CD4-positive, alpha-beta T cell treated with Interleukin-6 for 4 hours (primary cell): ENCODE results near the gene C10orf95.

Experiments used
- DNase-seq: peaks from one replicate; pipeline ENCODE4 v3.0.0-alpha.2; 2020; ENCODE audit warnings: mixed read lengths

The C10orf95 gene

DNA sequence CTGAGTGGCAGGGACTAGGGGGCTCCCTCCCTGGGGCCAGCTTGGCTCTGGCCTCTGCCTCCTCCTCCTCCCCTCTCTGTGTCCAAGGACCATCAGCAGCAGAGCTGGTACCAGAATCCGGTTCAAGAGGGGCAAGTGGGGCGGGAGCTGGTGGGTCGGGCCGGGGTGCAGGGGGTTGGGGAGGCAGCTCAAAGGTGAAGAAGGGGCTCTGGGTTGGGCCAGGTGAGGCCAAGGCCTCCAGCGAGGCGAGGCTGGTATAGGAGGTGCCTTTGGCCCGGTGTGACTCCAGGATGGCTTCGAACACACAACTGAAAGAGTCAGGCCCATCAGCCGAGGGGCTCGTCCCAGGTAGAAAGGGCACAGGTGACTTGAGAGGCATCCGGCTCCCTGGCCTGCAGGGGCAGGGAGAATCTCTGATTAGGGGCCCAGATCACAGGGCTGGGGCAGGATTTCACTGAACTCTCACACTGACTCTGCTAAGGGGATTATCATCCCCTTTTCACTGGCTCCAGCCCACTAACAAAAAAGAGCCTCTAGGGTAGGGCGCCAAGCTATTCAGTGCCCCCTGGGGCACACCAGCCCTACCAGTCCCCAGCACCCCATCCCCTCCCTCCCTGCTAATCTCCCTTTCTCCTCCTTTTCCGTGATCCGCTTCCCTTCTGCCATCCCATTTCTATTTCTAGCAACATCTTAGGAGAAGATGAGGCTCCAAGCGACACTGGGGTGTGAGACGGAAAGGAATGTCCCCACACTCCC, 37.4 kb downstream of the C10orf95 start:
- no peak for DNase-seq

DNA sequence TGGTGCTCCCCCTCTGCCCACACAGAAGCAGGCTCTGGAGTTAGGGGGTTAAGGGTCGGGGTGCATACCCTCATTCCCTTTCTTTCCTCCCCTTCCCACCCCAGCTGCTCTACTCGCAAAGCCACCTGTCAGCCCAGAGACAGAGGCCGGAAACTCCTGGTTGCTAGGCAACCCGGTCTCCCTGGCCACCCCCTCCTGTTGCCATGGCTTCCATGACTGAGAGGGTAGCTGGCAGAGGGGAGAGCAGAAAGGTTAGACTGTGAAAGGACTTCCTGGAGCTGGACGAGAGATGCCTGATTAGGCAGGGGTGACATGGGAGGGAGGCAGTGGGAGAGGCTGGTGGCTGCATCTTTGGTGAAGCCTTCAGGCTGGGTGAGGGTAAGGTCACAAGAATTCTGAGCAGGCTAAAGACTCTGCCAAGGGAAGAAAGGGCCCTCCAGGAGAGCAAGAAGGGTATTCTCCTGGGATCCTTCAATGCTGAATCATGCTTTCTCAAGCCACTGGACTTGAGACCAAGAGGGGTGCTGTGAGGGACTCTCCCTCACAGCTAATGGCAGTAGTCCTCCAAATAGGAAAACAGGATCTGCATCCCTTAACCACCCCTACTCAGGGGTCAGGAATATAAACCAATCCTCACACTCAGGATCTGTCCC, 38.2 kb downstream of the C10orf95 start:
- DNase-seq, result peak; percentile 57

DNA sequence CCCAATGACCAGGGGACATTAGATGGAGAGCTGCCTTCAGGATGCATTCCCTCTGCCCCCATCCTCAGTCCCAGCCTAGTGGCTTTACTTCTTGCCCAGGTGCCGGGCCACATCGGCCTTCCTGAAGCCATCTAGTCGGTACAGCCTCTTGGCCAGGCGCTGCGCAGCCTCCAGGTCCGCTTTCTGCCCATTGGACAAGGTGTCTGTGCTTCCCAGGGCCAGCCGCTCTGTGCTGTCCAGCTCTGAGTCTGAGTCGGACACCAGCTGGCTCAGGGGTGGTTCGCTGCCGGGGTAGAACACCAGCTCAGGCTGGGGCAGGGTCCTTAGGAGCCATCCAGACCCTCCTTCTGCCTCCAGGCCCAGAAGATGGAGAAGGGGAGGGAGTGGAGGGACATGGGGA, 39.0 kb downstream of the C10orf95 start:
- no peak for DNase-seq

DNA sequence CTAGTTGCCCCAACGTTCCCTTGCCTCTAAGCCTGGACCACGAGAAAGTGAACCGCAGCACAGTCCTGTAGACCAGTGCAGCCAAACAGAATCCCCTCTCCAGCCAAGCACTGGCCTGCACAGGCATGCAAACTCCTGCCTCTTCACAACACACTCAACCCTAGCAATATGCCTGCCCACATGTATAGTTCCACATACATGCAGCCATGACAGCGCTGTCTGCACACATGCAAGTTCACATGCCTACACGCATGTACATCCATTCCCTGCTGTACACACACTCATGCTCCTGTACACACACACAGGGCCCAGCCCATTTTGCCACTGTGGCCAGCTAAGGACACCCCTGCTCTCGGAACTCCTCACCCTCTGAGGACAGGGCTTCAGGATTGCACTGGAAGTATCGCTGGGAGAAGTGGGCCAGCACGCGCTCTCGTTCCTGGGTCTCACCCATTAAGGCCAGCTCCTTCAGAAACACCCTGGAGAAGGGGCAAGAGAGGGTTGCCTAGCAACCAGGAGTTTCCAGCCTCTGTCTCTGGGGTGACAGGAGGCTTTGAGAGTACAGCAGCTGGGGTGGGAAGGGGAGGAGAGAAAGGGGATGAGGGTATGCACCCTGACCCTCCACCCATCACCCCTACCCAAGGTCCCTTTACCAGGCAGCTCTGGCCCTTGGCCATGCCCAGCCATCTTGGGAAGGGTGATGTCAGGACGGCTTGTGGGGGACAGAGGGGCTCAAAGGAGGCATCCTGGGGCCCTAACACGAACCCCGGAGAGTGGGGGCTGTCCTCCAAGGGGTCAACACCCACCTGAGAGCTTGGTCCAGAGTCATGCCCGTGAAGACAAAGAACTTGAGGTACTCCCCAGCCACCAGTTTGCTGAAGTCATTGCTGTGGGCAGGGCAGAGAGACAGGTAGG, 39.7 kb downstream of the C10orf95 start:
- DNase-seq, result no peak

DNA sequence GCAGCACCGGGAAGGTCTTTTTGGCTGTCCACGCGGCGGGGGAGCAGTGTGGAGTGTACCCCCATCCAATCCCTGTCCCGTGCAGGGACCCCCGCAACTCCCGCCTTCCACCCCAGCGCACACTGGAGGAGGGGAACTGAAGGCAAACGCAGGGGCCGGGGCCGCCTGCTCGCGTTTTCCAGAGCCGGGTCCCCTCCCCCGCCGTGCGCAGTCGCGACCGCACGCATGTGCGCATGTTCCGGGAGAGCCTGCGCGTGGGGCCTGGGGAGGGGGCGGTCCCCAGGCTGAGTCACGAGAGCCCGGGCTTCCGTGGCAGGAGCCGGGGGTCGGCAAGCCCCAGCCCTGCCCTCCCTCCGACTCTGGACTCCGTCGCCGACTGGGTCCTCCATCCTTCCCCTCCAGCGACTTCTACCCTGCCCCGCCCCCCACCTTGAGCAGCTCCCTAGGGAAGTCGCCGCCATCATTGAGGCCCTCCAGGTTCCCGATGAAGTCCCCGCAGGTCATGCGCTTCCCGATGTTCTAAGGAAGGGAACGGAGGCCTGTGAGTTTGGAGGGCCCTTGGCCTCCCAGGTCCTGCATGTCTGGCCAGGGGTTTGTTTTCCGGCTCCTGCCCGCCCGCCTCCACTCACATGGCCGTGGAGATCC, 40.8 kb downstream of the C10orf95 start:
- peak; percentile 85 for DNase-seq

DNA sequence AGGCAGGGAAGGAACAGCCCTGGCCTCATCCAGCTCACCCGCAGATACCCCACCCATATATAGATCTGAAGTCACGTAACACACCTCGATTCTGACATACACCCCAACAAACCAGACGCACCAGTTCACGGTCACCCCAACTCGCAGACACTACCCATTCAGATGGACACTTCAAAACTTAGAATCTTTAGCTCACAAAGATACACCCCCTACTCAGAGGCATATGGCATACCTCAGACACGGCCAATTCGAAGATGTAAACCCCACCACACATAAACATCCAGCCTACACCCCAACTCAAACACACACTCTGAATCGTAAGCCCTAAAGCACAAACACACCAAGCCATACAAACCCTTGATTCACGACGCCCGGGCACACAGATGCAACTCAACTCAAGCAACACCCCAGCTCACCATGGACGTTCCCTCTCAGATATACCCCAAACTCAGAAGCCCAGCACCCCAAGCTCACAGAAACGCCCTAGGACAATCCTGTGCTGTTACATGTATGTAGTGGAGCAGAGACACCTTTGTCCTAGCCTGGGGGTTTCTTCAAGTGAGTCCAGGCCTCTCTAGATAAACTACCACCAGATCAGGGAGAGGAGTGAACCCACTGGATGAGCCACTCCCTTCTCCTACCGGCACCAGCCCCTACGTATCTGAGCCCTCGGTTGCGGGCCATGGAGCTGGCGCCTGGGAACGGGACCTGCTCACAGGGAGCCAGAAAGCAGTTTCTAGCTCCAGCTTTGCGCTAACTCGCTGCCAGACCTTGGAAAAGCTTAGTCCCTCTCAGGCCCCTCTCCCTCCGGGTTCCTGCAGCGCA, 41.5 kb downstream of the C10orf95 start:
- DNase-seq, result no peak

DNA sequence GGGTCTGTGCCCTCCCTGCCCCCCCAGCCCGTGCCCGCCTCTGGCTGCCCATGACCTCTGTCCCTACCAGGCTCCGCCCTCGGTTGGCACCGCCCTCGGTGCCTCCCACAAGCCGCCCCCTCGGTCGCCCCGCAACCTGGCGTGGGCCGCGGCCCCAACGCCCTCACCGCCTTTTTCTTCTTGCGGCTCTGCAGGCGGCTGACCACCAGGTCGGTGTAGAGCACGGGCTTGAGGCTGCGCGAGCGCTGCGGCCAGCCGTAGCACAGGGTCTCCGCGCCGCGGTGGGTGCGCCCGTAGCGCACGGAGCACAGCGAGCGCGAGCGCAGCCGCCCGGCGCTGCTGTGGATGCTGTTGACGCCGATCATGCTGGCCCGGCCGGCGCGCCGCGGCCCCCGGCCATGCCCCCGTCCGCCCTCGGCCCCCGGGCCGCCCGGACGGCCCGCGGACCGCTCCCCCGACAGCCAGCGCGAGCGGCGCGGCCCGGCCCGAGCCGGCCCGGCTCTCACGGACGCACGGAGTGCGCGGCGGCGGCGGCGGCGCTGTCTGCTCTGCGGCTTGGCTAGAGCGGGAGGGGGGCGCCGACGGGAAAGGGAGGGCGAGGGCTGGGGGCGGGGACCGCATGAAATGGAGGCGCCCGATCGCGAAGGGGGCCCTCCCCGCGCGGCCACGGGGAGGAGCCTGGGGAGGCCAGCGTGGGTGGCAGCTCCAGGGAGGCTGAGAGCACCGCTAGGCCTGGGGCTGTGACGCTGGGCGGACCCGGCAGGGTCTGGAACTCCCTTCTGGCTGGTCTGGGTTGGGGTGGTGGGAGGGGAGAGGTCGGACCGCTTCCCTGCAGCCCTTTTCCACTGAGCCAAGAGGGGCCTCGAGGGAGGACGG, 42.4 kb downstream of the C10orf95 start:
- peak; percentile 89 for DNase-seq

DNA sequence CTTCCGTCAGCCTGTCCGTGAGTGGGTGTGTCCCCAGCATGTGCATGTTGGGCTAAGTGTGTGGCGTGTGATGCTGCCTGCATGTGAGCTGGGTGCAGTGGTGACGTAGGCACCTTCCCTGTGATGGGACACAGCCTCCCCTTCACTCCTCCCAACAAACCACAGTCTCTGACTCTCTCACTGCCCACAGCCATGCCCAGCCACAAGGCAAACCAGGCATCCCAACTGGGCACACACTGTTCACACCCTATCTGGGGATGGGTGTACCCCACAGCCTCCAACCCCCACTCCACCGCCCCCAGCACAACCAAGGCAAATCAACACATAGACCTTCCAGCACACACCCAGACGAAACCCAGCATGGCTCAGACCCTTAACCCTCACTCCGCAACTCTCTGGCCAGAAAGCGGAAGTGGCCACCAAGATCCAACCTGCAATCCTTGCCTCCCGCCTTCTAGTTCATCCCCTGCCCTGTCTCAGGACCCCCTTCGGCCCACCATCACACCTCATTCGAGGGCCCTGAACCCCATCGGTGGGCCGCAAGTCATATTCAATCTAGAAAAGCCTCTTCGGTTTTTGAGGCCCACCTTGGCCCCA, 43.1 kb downstream of the C10orf95 start:
- no peak for DNase-seq

DNA sequence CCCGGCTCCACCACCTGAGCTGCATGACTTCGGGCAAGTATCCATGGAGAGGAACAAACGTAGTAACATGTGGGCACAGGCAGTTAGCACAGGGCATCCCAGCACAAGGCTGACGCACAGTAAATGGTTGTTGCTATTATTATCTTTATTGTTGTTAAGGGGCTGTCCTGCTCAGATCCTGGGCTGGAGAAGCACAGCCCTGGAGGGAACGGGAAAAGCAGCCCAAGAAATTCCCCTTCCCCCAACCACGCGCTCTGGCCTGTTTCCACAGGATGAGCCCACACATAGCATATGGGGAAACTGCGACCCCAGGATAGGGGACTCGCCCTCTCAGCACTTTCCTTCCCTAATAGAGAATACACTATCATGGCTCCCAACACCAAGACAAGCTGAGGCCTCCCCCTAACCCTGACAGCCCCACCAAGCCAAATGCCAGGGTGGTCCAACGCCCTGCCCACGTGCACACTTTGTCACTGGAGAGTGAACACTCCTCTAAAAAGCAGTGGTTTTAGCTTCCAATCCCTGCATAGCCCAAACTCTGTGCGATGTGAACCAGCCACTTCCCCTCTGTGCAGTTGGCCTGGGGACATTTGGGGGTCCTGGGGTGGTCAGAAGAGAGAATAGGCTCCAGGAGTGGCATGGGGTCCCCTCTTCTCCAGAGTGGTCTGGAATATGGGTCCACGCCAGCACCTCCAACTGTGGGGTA, 43.8 kb downstream of the C10orf95 start:
- DNase-seq, result no peak

DNA sequence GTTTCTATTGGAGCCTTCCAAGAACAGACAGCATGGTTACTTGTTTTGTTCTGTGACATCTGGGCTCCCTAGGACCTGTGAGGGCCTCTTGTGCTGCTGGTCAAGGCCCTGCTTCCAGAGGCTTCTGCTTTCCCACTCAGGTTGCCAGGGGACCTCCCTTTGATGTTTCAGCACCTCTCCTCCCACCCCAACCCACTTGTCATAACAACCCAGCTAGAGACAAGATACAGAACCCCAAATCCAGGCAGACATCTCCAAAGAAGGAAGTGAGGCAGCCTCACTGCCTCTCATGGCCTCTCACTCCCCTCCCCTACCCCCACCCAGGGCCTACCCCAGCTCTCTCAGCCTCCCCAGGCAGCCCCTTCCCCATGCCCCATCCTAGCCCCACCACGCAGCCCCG, 44.5 kb downstream of the C10orf95 start:
- no peak for DNase-seq

DNA sequence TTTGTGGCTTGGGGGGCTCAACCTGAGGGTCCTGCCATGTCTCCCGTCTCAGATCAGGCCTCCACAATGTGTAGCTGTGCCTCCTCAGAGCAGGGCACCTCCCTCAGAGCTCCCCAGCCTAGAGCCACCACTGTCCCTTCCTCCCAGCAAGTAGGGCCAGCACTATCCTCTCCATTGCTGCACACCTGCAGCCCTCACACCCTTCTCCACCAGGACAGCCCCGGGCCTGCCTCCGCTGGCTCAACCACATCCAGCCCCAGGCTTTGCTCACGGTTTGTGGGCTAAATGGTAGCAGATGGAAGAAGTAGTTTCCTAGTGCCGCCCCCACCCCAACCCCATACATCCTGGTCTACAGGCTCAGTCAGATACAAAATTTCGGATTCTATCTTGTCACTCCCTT, 45.7 kb downstream of the C10orf95 start:
- no peak for DNase-seq

DNA sequence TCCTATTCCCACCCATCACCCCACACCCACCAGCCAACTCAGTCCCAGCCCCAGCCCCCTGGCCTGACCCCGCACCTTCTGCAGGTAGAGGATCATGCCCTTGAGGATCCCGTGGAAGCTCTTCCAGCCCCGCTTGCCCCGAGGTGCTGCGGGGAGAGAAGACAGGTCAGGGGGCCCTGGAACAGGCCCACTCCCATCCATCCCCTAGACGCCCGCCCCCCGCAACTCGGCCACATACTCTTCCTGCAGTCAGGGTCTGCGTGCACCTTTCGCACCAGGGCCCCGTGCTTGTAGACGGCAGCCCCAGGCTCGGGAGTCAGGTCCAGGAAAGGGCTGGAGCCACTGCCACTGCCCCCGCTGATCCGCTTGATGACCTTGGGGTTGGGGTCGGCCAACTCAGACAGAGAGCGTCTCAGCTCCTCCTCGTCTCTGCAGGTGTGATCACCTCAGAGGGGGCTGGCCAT, 46.2 kb downstream of the C10orf95 start:
- DNase-seq, result no peak

DNA sequence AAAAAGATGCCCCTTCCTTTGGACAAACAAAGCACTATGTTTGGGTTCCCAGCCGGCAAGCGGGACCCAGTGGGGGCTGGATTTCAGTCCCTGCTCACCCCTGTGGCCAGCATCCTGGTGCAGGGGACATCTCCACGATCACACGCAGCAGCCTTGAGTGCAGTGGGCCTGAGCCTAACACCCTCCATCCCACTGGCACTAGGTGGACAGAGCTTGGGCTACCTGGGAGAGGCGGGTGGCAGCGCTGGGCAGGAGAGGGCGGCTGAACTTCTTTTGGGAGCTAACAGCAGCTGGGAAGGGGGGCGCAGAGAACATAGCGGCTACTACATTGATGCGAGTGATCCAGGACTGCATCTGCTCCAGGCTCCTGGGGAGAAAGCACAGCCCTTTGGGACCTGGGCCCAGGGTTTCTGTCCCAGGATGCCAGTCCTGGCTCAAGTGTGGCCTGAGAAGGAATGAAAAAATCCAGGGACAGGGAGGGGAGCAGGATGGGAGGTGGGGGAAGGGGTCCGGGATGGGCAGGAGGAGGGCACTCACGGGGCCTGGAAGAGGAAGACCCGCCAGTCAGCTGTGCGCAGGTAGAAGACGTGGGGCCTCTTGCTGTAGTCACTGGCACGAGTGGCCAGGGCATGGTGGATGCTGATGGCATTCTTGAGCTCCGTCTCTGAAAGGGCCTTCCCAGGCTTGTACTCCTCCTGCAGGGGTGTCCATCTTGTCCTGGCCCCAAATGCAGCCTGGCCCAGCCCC, 46.8 kb downstream of the C10orf95 start:
- DNase-seq, result no peak

DNA sequence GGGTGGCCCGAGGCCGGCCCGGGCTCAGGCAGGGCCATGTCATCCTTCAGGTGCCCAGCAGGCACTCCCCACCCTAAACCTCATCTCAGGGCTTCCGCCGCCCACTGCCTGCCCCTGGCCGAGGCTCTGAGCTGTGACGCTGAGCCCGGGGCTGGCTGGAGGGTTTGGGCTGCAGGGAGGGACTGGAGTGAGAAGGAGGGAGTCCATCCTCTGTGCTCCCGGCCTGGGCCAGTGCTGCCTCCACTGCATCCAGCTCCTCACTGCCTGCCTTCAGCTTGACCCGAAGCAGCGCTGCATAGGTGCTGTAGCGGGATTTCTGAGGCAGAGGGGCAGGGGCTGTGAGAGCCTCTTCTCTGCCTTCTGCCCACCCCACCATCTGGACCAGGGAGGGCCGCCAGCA, 48.2 kb downstream of the C10orf95 start:
- DNase-seq, result no peak

DNA sequence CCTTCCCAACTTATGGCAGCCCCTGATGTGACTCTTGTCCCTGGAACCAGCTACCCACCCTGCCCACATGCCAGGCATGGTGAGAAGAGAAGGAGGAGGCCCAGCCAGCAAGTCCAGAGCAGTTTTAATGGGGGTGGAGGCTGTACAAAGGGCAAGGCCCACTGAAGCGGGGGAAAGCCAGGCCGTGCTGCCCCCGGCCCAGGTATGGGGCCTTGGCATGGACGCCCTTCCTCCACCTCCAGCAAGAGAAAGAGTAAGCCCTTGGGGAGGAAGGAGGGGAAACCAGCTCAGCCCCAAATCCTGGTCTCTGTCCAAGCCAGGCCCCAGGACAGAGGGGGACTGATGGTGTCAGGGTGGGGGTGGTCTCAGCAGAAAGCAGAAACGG, 48.8 kb downstream of the C10orf95 start:
- no peak for DNase-seq

DNA sequence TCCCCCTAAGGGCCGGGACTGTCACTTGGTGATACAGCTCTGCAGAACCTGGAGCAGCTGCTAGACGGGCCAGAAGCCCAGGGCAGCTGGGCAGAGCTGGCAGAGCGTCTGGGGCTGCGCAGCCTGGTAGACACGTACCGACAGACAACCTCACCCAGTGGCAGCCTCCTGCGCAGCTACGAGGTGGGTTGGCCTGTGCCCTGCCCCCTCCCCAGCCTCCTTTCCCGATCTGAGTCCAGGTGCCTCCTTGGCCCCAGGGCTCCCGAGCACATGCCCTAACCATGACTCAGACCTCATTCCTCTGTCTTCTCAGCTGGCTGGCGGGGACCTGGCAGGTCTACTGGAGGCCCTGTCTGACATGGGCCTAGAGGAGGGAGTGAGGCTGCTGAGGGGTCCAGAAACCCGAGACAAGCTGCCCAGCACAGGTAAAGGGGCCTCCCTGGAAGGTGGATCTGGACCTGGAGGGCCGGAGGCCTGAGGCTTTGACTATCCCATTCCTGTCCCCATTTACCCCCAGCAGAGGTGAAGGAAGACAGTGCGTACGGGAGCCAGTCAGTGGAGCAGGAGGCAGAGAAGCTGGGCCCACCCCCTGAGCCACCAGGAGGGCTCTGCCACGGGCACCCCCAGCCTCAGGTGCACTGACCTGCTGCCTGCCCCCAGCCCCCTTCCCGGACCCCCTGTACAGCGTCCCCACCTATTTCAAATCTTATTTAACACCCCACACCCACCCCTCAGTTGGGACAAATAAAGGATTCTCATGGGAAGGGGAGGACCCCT, 49.4 kb downstream of the C10orf95 start:
- DNase-seq, result no peak

DNA sequence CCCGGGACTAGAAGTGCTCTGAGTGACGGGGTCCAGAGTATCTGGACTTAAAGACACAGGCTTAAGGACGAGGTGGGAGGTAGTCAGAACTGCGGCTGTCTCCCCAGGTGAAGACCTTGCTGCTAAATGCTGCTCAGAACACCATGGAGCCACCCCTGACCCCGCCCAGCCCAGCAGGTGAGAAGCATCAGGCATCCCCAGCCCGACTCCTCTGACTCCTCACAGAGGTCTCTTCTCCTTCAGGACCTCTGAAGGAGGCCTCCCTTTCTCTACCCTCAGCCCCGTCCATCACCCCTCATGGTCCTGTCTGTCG, 50.0 kb downstream of the C10orf95 start:
- no peak for DNase-seq

DNA sequence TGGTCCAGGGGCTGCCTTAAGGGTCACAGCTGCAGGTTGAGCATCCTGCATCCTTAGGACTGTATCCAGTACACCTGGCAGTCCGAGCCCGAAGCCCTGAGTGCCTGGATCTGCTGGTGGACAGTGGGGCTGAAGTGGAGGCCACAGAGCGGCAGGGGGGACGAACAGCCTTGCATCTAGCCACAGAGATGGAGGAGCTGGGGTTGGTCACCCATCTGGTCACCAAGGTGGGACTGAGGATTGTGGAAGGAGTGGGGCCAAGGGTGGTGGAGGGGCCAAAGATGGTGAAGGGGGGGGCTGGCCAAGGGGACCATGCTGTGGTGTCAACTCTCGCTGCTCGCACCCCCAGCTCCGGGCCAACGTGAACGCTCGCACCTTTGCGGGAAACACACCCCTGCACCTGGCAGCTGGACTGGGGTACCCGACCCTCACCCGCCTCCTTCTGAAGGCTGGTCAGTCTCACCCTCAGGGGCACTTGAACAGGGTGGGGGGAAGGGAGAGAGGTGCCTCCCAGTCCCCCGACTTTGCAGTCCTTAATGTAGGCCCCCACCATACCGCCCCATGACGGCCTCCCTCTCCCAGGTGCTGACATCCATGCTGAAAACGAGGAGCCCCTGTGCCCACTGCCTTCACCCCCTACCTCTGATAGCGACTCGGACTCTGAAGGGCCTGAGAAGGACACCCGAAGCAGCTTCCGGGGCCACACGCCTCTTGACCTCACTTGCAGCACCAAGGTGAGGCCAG, 50.6 kb downstream of the C10orf95 start:
- DNase-seq, result no peak
